ENCODE results near the gene TMEM165. TPM values are rescaled to one million over a fixed set of nuclear protein-coding genes. Genes with fewer than 3 reads are reported as not detected.

Gene TMEM165
- total and polyA plus RNA-seq, 2 of the 4 experiments (the other 2 are of a cell fraction) = 49.6 to 83.0 TPM

GRCh38 chr4:55393461-55394320, 2.1 kb upstream of the TMEM165 start (continued):
- no peak for TF ChIP-seq ELK1 (IDR thresholded peaks at IDR 0.05; ENCODE audit: borderline replicate concordance, low read depth, low read length)

GRCh38 chr4:55395218-55395528, 584 bp upstream of the TMEM165 start:
- 0 out of 2 replicates have a peak overlapping the region, but pooled peaks have one; percentile 23 for H3K23ac ChIP-seq (ENCODE audit: low read depth, low read length)
- POLR2A ChIA-PET (ENCODE audit: unreplicated experiment) = interaction anchor here (0.6 to 0.8 kb wide), 2 partner anchors 23 to 50 kb away, joined by 4 to 5 read pairs; no protein-coding TSS in a partner anchor
- peak overlapping the region; percentile 53 for H3K14ac ChIP-seq (replicated peaks; ENCODE audit: low read depth, low read length)
- H2AK9ac ChIP-seq (replicated peaks; ENCODE audit: low read depth, low read length, poor library complexity) = peak overlapping the region; percentile 96
- H2AFZ ChIP-seq (replicated peaks; ENCODE audit: low read length, poor library complexity) = peak overlapping the region; percentile 97
- peak overlapping the region; percentile 68; the same call in 1 of the 2 replicates for H4K5ac ChIP-seq (ENCODE audit: low read depth, low read length)
- ATAC-seq (ENCODE audit: low read depth) (no peak), DNase-seq (no peak)
- peak overlapping the region; percentile 42; the same call in 1 of the 2 replicates for H3K56ac ChIP-seq (ENCODE audit: extremely low read depth, insufficient read depth, low read length)
- H3K36me3 ChIP-seq (ENCODE audit: control insufficient read depth, insufficient read depth, low read length) = peaks cover 7% of the 10 kb centered on the region
- H2AK5ac ChIP-seq (ENCODE audit: low read depth, low read length) = peak overlapping the region; percentile 41
- peak overlapping the region; percentile 73; the same call in 1 of the 2 replicates for H3K9ac ChIP-seq (ENCODE audit: low read depth, low read length)
- H4K20me1 ChIP-seq (ENCODE audit: insufficient read depth, low read length) = peaks cover 35% of the 10 kb centered on the region
- peak overlapping the region; percentile 49; the same call in 1 of the 3 replicates for H2BK15ac ChIP-seq (ENCODE audit: low read depth, low read length)
- BruUV-seq (replicated peaks) = no TSS peak
- H3K4me2 ChIP-seq (ENCODE audit: low read depth, low read length) = peak overlapping the region; percentile 69
- H3K18ac ChIP-seq (ENCODE audit: low read depth, low read length) = peak overlapping the region; percentile 34; the same call in 1 of the 2 replicates
- CTCF ChIA-PET = interaction anchor here (0.6 to 2.0 kb wide), 5 partner anchors 30 to 557 kb away, joined by 3 to 10 read pairs (median 3); partner anchors contain the start of gene SRD5A3
- H2BK120ac ChIP-seq (ENCODE audit: low read depth, low read length) = peak overlapping the region; percentile 45; the same call in 1 of the 2 replicates
- peak overlapping the region; percentile 66 for H3K4ac ChIP-seq (ENCODE audit: low read depth, low read length)
- no peak overlapping the region for H2BK20ac ChIP-seq (ENCODE audit: low read depth, low read length)
- H3K4me1 ChIP-seq (ENCODE audit: control insufficient read depth, insufficient read depth, low read length) = peaks cover 7% of the 10 kb centered on the region
- H3K27me3 ChIP-seq (ENCODE audit: control insufficient read depth, insufficient read depth, low read length) = no peaks in the 10 kb centered on the region
- peak overlapping the region; percentile 76; the same call in 1 of the 2 replicates for H3K27ac ChIP-seq (ENCODE audit: insufficient read depth, low read length)
- peaks cover 2 to 7% of the 10 kb centered on the region in 2 experiments; a peak in 2 of 4 replicates for H3K79me1 ChIP-seq (ENCODE audit: low read depth in 1 of 2, low read length in 2 of 2)
- H4K91ac ChIP-seq (ENCODE audit: insufficient read depth, low read depth, low read length) = peak overlapping the region; percentile 76
- peak overlapping the region; percentile 74 to 78; a peak in 2 of 4 replicates for H4K8ac ChIP-seq (ENCODE audit: low read depth in 2 of 2, low read length in 2 of 2)
- no peaks in the 10 kb centered on the region for H3K9me3 ChIP-seq (ENCODE audit: control insufficient read depth, insufficient read depth, low read length)
- TF ChIP-seq SMC3 (IDR thresholded peaks at IDR 0.05; ENCODE audit: low read depth, low read length) (no peak), USF2 (IDR thresholded peaks at IDR 0.05; ENCODE audit: low read depth, low read length) (peak; percentile 32; the same call in 1 of the 2 replicates), RAD21 (IDR thresholded peaks at IDR 0.05; ENCODE audit: low read length) (peak; percentile 17; the same call in 1 of the 2 replicates), ELK1 (IDR thresholded peaks at IDR 0.05; ENCODE audit: borderline replicate concordance, low read depth, low read length) (no peak)
- H2BK5ac ChIP-seq (ENCODE audit: low read depth, low read length, poor library complexity, severe bottlenecking) = peak overlapping the region; percentile 64
- peak overlapping the region; percentile 99 for H3K4me3 ChIP-seq (ENCODE audit: insufficient read depth, low read depth, low read length)
- H3K9me1 ChIP-seq (ENCODE audit: insufficient read depth, low read length) = peaks cover 3% of the 10 kb centered on the region; the same call in 1 of the 2 replicates
- intact Hi-C loops (cut with micrococcal nuclease) (no loop called here), dilution Hi-C loops (cut with HindIII; ENCODE audit: low sequenced_read_pairs, unreplicated experiment) (no loop called here), in situ Hi-C loops (cut with MboI; ENCODE audit: low sequenced_read_pairs) (no loop called here)
- no CpG with 5 or more reads among the region's 4 CpGs for WGBS, 2 experiments (ENCODE audit: extremely low coverage in 2 of 2, insufficient read length in 1 of 2)
